Liver (tissue), 9 donors: ENCODE results near the gene RTL9. TPM values are rescaled to one million over a fixed set of nuclear protein-coding genes. Genes with fewer than 3 reads are reported as not detected.
A peak's percentile ranks its signal among the peaks of the same experiment; 100 is the strongest.

Experiments used
- DNase-seq: peaks from one replicate; pipeline ENCODE4 v3.0.0-alpha.2; 2017; ENCODE audit warnings: low spot score
- H3K27ac ChIP-seq, 2 donors: one replicate each; pipeline ENCODE4 v1.7.0; 2013; ENCODE audit warnings: inconsistent platforms in 2 of 2, low read length in 2 of 2, control low read depth in 1 of 2, low read depth in 1 of 2, mild to moderate bottlenecking in 1 of 2
- H3K27me3 ChIP-seq, 4 donors: one replicate each; pipeline versions ENCODE4 v1.6.1 to v1.7.0; 2013; ENCODE audit warnings: low read length in 3 of 4, inconsistent platforms in 1 of 4, mild to moderate bottlenecking in 1 of 4, moderate library complexity in 1 of 4; ENCODE audit not compliant: control insufficient read depth in 4 of 4, insufficient read depth in 4 of 4
- H3K36me3 ChIP-seq, 4 donors: one replicate each; pipeline versions ENCODE4 v1.6.1 to v1.7.0; 2013; ENCODE audit warnings: low read length in 3 of 4, mild to moderate bottlenecking in 3 of 4, low read depth in 1 of 4, moderate library complexity in 1 of 4; ENCODE audit not compliant: control insufficient read depth in 4 of 4, insufficient read depth in 3 of 4
- H3K4me1 ChIP-seq, 4 donors: one replicate each; pipeline versions ENCODE4 v1.6.1 to v1.7.0; 2013; ENCODE audit warnings: low read length in 3 of 4, mild to moderate bottlenecking in 3 of 4, moderate library complexity in 1 of 4; ENCODE audit not compliant: control insufficient read depth in 4 of 4, insufficient read depth in 4 of 4
- H3K4me3 ChIP-seq, 3 donors: one replicate each; pipeline versions ENCODE4 v1.6.1 to v1.7.0; 2013; ENCODE audit warnings: low read length in 3 of 3, control low read depth in 1 of 3, low read depth in 1 of 3, mild to moderate bottlenecking in 1 of 3
- H3K9ac ChIP-seq, 2 donors: one replicate each; pipeline ENCODE4 v1.7.0; 2013; ENCODE audit warnings: low read length in 2 of 2, mild to moderate bottlenecking in 2 of 2, moderate library complexity in 2 of 2, control low read depth in 1 of 2, low read depth in 1 of 2
- H3K9me3 ChIP-seq, 4 donors: one replicate each; pipeline versions ENCODE4 v1.6.1 to v1.7.0; 2013; ENCODE audit warnings: low read length in 3 of 4; ENCODE audit not compliant: control insufficient read depth in 4 of 4
- EGR1 ChIP-seq, 2 donors: IDR thresholded peaks; 2 replicates each; pipeline ENCODE4 v1.6.1; 2016 to 2018; ENCODE audit warnings: antibody characterized with exemption in 2 of 2, low read depth in 2 of 2
- FOXA1 ChIP-seq: IDR thresholded peaks from 2 replicates; pipeline ENCODE4 v1.6.1; 2016; ENCODE audit warnings: antibody characterized with exemption
- FOXA2 ChIP-seq: IDR thresholded peaks from 2 replicates; pipeline ENCODE4 v1.6.1; 2016; ENCODE audit warnings: antibody characterized with exemption
- HNF4A ChIP-seq, 2 donors: conservative IDR thresholded peaks; 2 replicates each; pipeline ENCODE4 v1.6.1; 2016; ENCODE audit warnings: antibody characterized with exemption in 2 of 2, mild to moderate bottlenecking in 2 of 2
- HNF4G ChIP-seq: IDR thresholded peaks from 2 replicates; pipeline ENCODE4 v1.6.1; 2016; ENCODE audit warnings: antibody characterized with exemption
- JUND ChIP-seq, 2 donors: IDR thresholded peaks; 2 replicates each; pipeline ENCODE4 v1.6.1; 2016; ENCODE audit warnings: antibody characterized with exemption in 2 of 2
- RAD21 ChIP-seq, 2 donors: IDR thresholded peaks; 2 replicates each; pipeline ENCODE4 v1.6.1; 2016; ENCODE audit warnings: antibody characterized with exemption in 2 of 2, mild to moderate bottlenecking in 2 of 2
- RXRA ChIP-seq, 2 donors: IDR thresholded peaks; 2 replicates each; pipeline ENCODE4 v1.6.1; 2017 to 2018; ENCODE audit warnings: antibody characterized with exemption in 2 of 2, mild to moderate bottlenecking in 1 of 2
- SP1 ChIP-seq: IDR thresholded peaks from 2 replicates; pipeline ENCODE4 v1.6.1; 2018; ENCODE audit warnings: antibody characterized with exemption, mild to moderate bottlenecking
- TAF1 ChIP-seq: conservative IDR thresholded peaks from 2 replicates; pipeline ENCODE4 v1.6.1; 2016; ENCODE audit warnings: antibody characterized with exemption, mild to moderate bottlenecking
- YY1 ChIP-seq: IDR thresholded peaks from 2 replicates; pipeline ENCODE4 v1.6.1; 2016; ENCODE audit warnings: antibody characterized with exemption, mild to moderate bottlenecking
- WGBS: extraction: QIAGEN DNeasy Blood & Tissue Kit; methylation state at CpG from one replicate; pipeline ENCODE4 v1.1.7; 2013; 5-methylcytosine and 5-hydroxymethylcytosine counted together
- polyA plus RNA-seq, 2 donors: library from polyadenylated mRNA; stranded (reverse) in 1 of 2; unstranded in 1 of 2; fragments of 200-250 nt in 1 of 2; fragments of >200 nt in 1 of 2; fragmentation: Nextera tagmentation in 1 of 2; extraction: Ambion mirVana in 1 of 2; gene quantifications; one replicate each; pipeline versions ENCODE4 v1.2.1 to v1.2.3, GENCODE V29; 2013 to 2015
- total RNA-seq, 2 donors: library from RNA; depleted of rRNA; stranded (reverse); fragments of >200 nt; gene quantifications; one replicate each; pipeline ENCODE4 v1.2.3, GENCODE V29; 2014
- TF ChIP-seq, protein P1 (sequence below): IDR thresholded peaks from 2 replicates; pipeline ENCODE4 v1.6.1; 2016; ENCODE audit warnings: antibody characterized with exemption
- TF ChIP-seq, protein P2 (sequence below): IDR thresholded peaks from 2 replicates; pipeline ENCODE4 v1.6.1; 2016; ENCODE audit warnings: antibody characterized with exemption, mild to moderate bottlenecking
- TF ChIP-seq, protein P3 (sequence below): fragments of 150-350 bp; IDR thresholded peaks from 2 replicates; pipeline ENCODE4 v1.5.1; 2017; ENCODE audit warnings: improper control_type of control experiment, low read depth, low read length; ENCODE audit not compliant: missing input control
- TF ChIP-seq, protein P4 (sequence below): IDR thresholded peaks from 2 replicates; pipeline ENCODE4 v1.6.1; 2016; ENCODE audit warnings: antibody characterized with exemption
- donor health status: healthy.
- donor health status: healthy.
- donor health status: healthy.
- donor health status: healthy.
- donor health status: healthy.

The RTL9 gene
- total and polyA plus RNA-seq, 4 donors: 0.05 to 0.37 (median 0.25) TPM; not detected in 1

DNA sequence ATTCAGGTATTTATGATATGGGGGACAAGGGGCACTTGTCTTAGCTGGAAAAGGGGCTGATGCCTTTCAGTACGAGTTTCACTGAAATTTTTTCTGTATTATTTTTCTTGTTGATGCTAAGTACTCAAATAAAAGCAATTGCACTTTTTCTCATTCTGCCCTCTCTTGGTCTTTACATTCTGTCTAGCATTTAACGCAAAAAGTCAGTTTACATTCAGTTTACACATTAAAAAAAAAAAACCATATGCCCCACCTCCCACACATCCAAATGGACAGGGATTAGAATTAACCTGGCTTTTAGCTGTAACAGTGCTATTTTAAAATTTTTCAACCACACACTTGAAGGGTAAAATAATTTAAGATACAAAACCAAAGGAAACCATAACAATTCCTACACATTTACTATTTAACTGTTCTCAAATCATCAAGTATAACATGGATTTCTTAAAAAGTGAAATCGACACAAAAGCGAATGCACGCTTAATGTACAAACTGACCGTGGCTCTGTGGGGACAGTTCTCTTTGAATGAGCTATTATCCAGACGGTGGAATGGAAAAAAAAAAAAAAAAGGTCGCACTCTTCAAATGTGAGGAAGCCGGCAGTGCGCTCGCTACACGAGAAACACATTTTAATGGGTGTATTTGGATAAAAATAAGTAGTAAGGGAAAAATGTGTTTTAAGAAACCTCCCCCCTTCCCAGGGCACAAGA is 42.1 kb upstream of the RTL9 start:
- Histone ChIP-seq H3K9ac (peak overlapping the region in 1 of 2 donors; percentile 53), H3K27me3 (peaks cover 0 to 3% (median 0%) of the 10 kb centered on the region in 4 donors), H3K36me3 (no peaks in the 10 kb centered on the region), H3K4me1 (peaks cover 0 to 3% (median 1%) of the 10 kb centered on the region in 4 donors), H3K4me3 (peak overlapping the region; percentile 68 to 89 (median 87)), H3K27ac (no peak overlapping the region), H3K9me3 (no peaks in the 10 kb centered on the region)
- no peak for DNase-seq
- TF ChIP-seq, protein P1, sequence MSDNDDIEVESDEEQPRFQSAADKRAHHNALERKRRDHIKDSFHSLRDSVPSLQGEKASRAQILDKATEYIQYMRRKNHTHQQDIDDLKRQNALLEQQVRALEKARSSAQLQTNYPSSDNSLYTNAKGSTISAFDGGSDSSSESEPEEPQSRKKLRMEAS: no peak
- TF ChIP-seq, protein P2, sequence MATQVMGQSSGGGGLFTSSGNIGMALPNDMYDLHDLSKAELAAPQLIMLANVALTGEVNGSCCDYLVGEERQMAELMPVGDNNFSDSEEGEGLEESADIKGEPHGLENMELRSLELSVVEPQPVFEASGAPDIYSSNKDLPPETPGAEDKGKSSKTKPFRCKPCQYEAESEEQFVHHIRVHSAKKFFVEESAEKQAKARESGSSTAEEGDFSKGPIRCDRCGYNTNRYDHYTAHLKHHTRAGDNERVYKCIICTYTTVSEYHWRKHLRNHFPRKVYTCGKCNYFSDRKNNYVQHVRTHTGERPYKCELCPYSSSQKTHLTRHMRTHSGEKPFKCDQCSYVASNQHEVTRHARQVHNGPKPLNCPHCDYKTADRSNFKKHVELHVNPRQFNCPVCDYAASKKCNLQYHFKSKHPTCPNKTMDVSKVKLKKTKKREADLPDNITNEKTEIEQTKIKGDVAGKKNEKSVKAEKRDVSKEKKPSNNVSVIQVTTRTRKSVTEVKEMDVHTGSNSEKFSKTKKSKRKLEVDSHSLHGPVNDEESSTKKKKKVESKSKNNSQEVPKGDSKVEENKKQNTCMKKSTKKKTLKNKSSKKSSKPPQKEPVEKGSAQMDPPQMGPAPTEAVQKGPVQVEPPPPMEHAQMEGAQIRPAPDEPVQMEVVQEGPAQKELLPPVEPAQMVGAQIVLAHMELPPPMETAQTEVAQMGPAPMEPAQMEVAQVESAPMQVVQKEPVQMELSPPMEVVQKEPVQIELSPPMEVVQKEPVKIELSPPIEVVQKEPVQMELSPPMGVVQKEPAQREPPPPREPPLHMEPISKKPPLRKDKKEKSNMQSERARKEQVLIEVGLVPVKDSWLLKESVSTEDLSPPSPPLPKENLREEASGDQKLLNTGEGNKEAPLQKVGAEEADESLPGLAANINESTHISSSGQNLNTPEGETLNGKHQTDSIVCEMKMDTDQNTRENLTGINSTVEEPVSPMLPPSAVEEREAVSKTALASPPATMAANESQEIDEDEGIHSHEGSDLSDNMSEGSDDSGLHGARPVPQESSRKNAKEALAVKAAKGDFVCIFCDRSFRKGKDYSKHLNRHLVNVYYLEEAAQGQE: no peak
- TF ChIP-seq FOXA1 (no peak), JUND (IDR thresholded peaks at IDR 0.05) (no peak), HNF4A (conservative IDR thresholded peaks at IDR 0.05) (no peak), EGR1 (IDR thresholded peaks at IDR 0.05; ENCODE audit: low read depth in 2 of 2) (no peak), YY1 (no peak), FOXA2 (no peak), SP1 (no peak)
- TF ChIP-seq, protein P3, sequence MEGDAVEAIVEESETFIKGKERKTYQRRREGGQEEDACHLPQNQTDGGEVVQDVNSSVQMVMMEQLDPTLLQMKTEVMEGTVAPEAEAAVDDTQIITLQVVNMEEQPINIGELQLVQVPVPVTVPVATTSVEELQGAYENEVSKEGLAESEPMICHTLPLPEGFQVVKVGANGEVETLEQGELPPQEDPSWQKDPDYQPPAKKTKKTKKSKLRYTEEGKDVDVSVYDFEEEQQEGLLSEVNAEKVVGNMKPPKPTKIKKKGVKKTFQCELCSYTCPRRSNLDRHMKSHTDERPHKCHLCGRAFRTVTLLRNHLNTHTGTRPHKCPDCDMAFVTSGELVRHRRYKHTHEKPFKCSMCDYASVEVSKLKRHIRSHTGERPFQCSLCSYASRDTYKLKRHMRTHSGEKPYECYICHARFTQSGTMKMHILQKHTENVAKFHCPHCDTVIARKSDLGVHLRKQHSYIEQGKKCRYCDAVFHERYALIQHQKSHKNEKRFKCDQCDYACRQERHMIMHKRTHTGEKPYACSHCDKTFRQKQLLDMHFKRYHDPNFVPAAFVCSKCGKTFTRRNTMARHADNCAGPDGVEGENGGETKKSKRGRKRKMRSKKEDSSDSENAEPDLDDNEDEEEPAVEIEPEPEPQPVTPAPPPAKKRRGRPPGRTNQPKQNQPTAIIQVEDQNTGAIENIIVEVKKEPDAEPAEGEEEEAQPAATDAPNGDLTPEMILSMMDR: no peak
- TF ChIP-seq, protein P4, sequence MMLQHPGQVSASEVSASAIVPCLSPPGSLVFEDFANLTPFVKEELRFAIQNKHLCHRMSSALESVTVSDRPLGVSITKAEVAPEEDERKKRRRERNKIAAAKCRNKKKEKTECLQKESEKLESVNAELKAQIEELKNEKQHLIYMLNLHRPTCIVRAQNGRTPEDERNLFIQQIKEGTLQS: no peak
- WGBS: 14% methylated on average over 12 of the region's 12 CpGs

DNA sequence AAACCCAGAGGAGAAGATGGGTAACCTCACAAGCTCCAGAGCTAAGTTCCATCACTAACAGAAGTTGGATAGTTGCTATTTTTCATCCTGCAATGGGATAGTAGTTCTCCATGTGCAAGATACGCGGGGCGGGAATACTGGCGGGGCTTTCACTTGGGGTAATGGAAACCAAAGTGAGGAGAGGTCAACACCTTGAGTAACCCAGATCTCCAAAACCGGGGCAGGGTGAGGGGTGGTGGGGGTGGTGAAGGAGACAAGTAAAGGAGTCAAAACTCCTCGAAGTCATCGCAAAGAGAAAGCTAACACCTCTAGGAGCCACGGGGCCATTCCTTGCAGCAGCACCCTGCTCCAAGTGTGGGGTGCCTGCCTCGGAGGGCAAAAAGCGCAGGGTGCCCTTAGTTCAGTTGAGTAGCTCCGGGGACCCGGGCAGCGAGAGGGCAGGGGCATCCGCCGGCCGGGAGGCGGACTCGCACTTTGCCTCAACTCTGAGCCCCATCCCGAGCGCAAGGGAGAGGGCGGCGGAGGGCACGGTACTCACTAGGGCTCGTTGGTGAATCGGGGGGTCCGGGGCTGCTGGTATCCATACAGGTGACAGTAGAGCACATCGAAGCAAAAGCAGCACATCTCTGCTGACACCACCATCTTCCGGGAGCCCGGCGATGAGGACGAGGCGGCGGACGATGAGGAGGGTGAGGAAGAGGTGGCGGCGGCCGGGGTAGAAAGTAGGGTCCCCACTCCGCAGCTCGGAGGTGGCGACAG is 41.4 kb upstream of the RTL9 start:
- H3K27ac ChIP-seq: peak overlapping the region; percentile 84 to 92
- TF ChIP-seq SP1 (no peak), TAF1 (no peak), YY1 (no peak), JUND (IDR thresholded peaks at IDR 0.05) (no peak), FOXA2 (no peak), EGR1 (IDR thresholded peaks at IDR 0.05; ENCODE audit: low read depth in 2 of 2) (no peak), HNF4G (no peak), FOXA1 (no peak), RAD21 (IDR thresholded peaks at IDR 0.05) (no peak), HNF4A (conservative IDR thresholded peaks at IDR 0.05) (no peak), RXRA (IDR thresholded peaks at IDR 0.05) (no peak)
- TF ChIP-seq, protein P1: no peak
- TF ChIP-seq, protein P2: no peak
- TF ChIP-seq, protein P3: no peak
- H3K4me1 ChIP-seq: peaks cover 0 to 3% (median 1%) of the 10 kb centered on the region in 4 donors
- no peaks in the 10 kb centered on the region for H3K9me3 ChIP-seq
- H3K36me3 ChIP-seq: no peaks in the 10 kb centered on the region
- H3K9ac ChIP-seq: peak overlapping the region; percentile 53 to 56
- under 1% methylated on average over 40 of the region's 40 CpGs for WGBS
- peak overlapping the region; percentile 68 to 89 (median 87) for H3K4me3 ChIP-seq
- peaks cover 0 to 3% (median 0%) of the 10 kb centered on the region in 4 donors for H3K27me3 ChIP-seq
- peak; percentile 51 for DNase-seq
